ENCODE measurements around the gene TATDN3. TPM values are rescaled to one million over a fixed set of nuclear protein-coding genes. Genes with fewer than 3 reads are reported as not detected.

Gene TATDN3
- total and polyA plus RNA-seq, 9 of the 15 experiments (the other 6 are each of a cell fraction or from before 2014, with no cell fraction given) = 18.3 to 79.9 (median 28.2) TPM

DNA sequence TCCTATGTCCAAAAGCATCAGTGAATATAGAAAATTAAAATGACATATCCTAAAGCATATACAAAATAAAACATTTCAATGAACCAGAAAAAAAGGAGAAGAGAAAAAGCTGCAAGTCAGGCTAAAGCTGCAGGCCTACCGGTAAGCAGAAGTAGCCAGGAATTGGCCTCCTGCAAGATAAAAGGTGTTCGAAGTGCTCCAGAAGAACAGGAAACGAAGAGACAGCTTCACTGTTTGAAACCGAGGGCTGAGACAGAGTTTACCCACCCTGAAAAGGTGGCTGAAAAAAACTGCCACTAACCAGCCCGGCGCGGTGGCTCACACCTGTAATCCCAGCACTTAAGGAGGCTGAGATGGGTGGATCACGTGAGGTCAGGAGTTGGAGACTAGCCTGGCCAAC, 37.5 kb upstream of the TATDN3 start:
- no peak for FAIRE-seq
- CTCF ChIA-PET (ENCODE audit: low intra/inter-chr PET ratio) = no interaction called here
- Histone ChIP-seq H3K27ac (ENCODE audit: extremely low read depth, low read depth, low read length) (no peak overlapping the region), H3K79me2 (ENCODE audit: control insufficient read depth, insufficient read depth, low read length) (peaks cover 24% of the 10 kb centered on the region), H3K9me1 (ENCODE audit: control insufficient read depth, insufficient read depth, low read length) (peaks cover 2% of the 10 kb centered on the region), H3K27me3 (ENCODE audit: control insufficient read depth in 2 of 2, insufficient read depth in 2 of 2, low read length in 2 of 2) (no peaks in the 10 kb centered on the region), H2AFZ (ENCODE audit: low read depth, low read length) (no peak overlapping the region), H3K4me2 (ENCODE audit: insufficient read depth, low read length) (no peak overlapping the region), H3K9ac (ENCODE audit: insufficient read depth in 1 of 2, low read depth in 2 of 2, low read length in 2 of 2) (no peak overlapping the region; a peak in 1 of 4 replicates), H3K4me3 (no peak overlapping the region), H4K20me1 (replicated peaks; ENCODE audit: control insufficient read depth, insufficient read depth, low read length) (peaks cover 7% of the 10 kb centered on the region; the same call in 1 of the 2 replicates), H3K9me3 (replicated peaks; ENCODE audit: control insufficient read depth, insufficient read depth, low read depth, low read length) (no peaks in the 10 kb centered on the region), H3K36me3 (ENCODE audit: control insufficient read depth, insufficient read depth, low read length) (peaks cover 16% of the 10 kb centered on the region), H3K4me1 (replicated peaks in 1 of 2; ENCODE audit: control insufficient read depth in 2 of 2, insufficient read depth in 2 of 2, low read length in 2 of 2) (peaks cover 0 to 2% of the 10 kb centered on the region in 2 experiments; a peak in 1 of 5 replicates)
- WGBS (ENCODE audit: insufficient coverage, low coverage, missing lambda C conversion rate) = 67% methylated on average over 8 of the region's 8 CpGs
- in situ Hi-C loops (cut with MboI) = no loop called here
- BruUV-seq (replicated peaks) = no TSS peak
- POLR2A ChIA-PET = interaction anchor here (0.5 to 1.0 kb wide), 3 partner anchors 13 to 308 kb away, joined by 3 to 4 read pairs (median 3); no protein-coding TSS in a partner anchor
- no peak for DNase-seq (ENCODE audit: extremely low read depth in 1 of 4, low spot score in 3 of 4)
- TF ChIP-seq MYBL2 (IDR thresholded peaks at IDR 0.05; ENCODE audit: low read depth) (no peak), MYBL2 (CRISPR knock-in tag; IDR thresholded peaks at IDR 0.05; ENCODE audit: borderline replicate concordance) (no peak), ZNF507 (tag; conservative IDR thresholded peaks at IDR 0.05) (no peak), ZC3H8 (IDR thresholded peaks at IDR 0.05) (no peak), ZNF197 (CRISPR knock-in tag; IDR thresholded peaks at IDR 0.05; ENCODE audit: low read depth) (no peak), RAD51 (IDR thresholded peaks at IDR 0.05; ENCODE audit: borderline replicate concordance, low read depth) (no peak), CTBP1 (IDR thresholded peaks at IDR 0.05; ENCODE audit: borderline replicate concordance) (no peak), EHMT2 (IDR thresholded peaks at IDR 0.05) (no peak), PTRF (tag; IDR thresholded peaks at IDR 0.05) (no peak), PHB2 (IDR thresholded peaks at IDR 0.05; ENCODE audit: low read depth) (no peak)
- intact Hi-C loops (cut with micrococcal nuclease) = no loop called here
- no peak for ATAC-seq
